Measurements from ENCODE around the gene GRK5. TPM values are rescaled to one million over a fixed set of nuclear protein-coding genes. Genes with fewer than 3 reads are reported as not detected.

The GRK5 gene
- total RNA-seq, 1 experiment from 2014 or later = 1.2 TPM

GRCh38 chr10:119207713-119208552 lies 562 bp downstream of the GRK5 start:
- H2AK5ac ChIP-seq (ENCODE audit: insufficient read length, low read length) = no peak overlapping the region
- TF ChIP-seq CTCF (conservative IDR thresholded peaks at IDR 0.05) = no peak
- no peak overlapping the region for H4K5ac ChIP-seq (ENCODE audit: insufficient read length, low read depth, low read length)
- H4K91ac ChIP-seq (ENCODE audit: insufficient read length, low read depth, low read length) = no peak overlapping the region
- no peak overlapping the region for H3K18ac ChIP-seq (ENCODE audit: insufficient read length, low read depth, low read length)
- peaks cover 6% of the 10 kb centered on the region for H3K23me2 ChIP-seq (ENCODE audit: insufficient read length, low read depth, low read length, poor library complexity, severe bottlenecking)
- Mint-ChIP-seq H3K27ac (no peak overlapping the region), H3K4me3 (peak overlapping the region; percentile 65 to 87), H3K36me3 (ENCODE audit: insufficient read depth in 1 of 3, low read depth in 3 of 3) (no peaks in the 10 kb centered on the region; a peak in 1 of 7 replicates), H3K4me1 (peaks cover 41 to 43% of the 10 kb centered on the region in 2 experiments), H3K9me3 (no peaks in the 10 kb centered on the region; a peak in 2 of 5 replicates), H3K27me3 (ENCODE audit: low read depth) (peaks cover 24% of the 10 kb centered on the region)
- H3K27me3 ChIP-seq (ENCODE audit: insufficient read depth, low read length) = peaks cover 12% of the 10 kb centered on the region; the same call in 1 of the 2 replicates
- no peak overlapping the region for H2BK20ac ChIP-seq (ENCODE audit: low read depth, low read length, poor library complexity, severe bottlenecking)
- no peak overlapping the region for H4K8ac ChIP-seq (replicated peaks; ENCODE audit: insufficient read length, low read depth, low read length)
- WGBS (ENCODE audit: extremely low coverage, insufficient read length, low lambda C conversion rate) = no CpG with 5 or more reads among the region's 62 CpGs
- no peak for DNase-seq
- H3K9ac ChIP-seq (ENCODE audit: extremely low read depth, insufficient read length, low read length) = no peak overlapping the region
- H3T11ph ChIP-seq (ENCODE audit: low read length) = no peak overlapping the region
- peak overlapping the region; percentile 68 for H3K4me2 ChIP-seq (ENCODE audit: insufficient read depth, insufficient read length, low read length)
- no peak overlapping the region; the same call in 1 of the 2 replicates for H3K14ac ChIP-seq (ENCODE audit: insufficient read depth, low read length)
- H2BK12ac ChIP-seq (ENCODE audit: insufficient read length, low read depth, low read length) = no peak overlapping the region
- H2BK15ac ChIP-seq (ENCODE audit: low read depth, low read length) = no peak overlapping the region
- no peaks in the 10 kb centered on the region for H3K4me1 ChIP-seq (ENCODE audit: insufficient read depth, low read length)
- H4K20me1 ChIP-seq (ENCODE audit: control insufficient read depth, insufficient read depth, insufficient read length) = no peaks in the 10 kb centered on the region
- no peak overlapping the region for H2AFZ ChIP-seq (ENCODE audit: low read length)
- no peak overlapping the region for H2BK120ac ChIP-seq (ENCODE audit: low read depth, low read length, poor library complexity, severe bottlenecking)
- no peaks in the 10 kb centered on the region for H3K79me1 ChIP-seq (ENCODE audit: insufficient read depth, low read depth, low read length, poor library complexity, severe bottlenecking)
- H2BK5ac ChIP-seq (ENCODE audit: insufficient read length, low read length) = no peak overlapping the region
- H3K27ac ChIP-seq (ENCODE audit: insufficient read length, low read depth, low read length) = no peak overlapping the region
- H3K23ac ChIP-seq (ENCODE audit: insufficient read length, low read depth, low read length) = no peak overlapping the region
- H3K56ac ChIP-seq (ENCODE audit: insufficient read length, low read depth, low read length) = no peak overlapping the region
- H3K9me3 ChIP-seq (ENCODE audit: control insufficient read depth, low read depth, low read length) = no peaks in the 10 kb centered on the region
- H3K4ac ChIP-seq (ENCODE audit: low read depth, low read length) = no peak overlapping the region
- H3K79me2 ChIP-seq (ENCODE audit: insufficient read depth, low read length) = no peaks in the 10 kb centered on the region

Measured in H9 (cell line).